OCI-LY1 (cell line): ENCODE results near the gene NEUROD1.

Experiments used
- H2AFZ ChIP-seq: fragments of 200-600 bp; sonication (generic), shearing (Covaris generic); 2 replicates; pipeline ENCODE4 v1.6.0; 2014; ENCODE audit warnings: antibody characterized with exemption, mild to moderate bottlenecking, low read length
- H3F3A ChIP-seq: fragments of 200-600 bp; sonication (generic), shearing (Covaris generic); 2 replicates; pipeline ENCODE4 v1.6.0; 2014; ENCODE audit warnings: mild to moderate bottlenecking, antibody characterized with exemption, low read length, moderate library complexity; ENCODE audit not compliant: insufficient read depth
- H3K27ac ChIP-seq: fragments of 200-600 bp; sonication (generic); 2 replicates; pipeline ENCODE4 v1.5.1; 2014; ENCODE audit warnings: low read length, mixed run types, mild to moderate bottlenecking, low read depth; ENCODE audit not compliant: poor library complexity, severe bottlenecking
- H3K27me3 ChIP-seq: fragments of 200-600 bp; sonication (generic); 2 replicates; pipeline ENCODE4 v1.6.0; 2014; ENCODE audit warnings: antibody characterized with exemption, mild to moderate bottlenecking, low read length, moderate library complexity; ENCODE audit not compliant: insufficient read depth
- H3K36me3 ChIP-seq: fragments of 200-600 bp; sonication (generic); 2 replicates; pipeline ENCODE4 v1.6.1; 2014; ENCODE audit warnings: mild to moderate bottlenecking, antibody characterized with exemption, low read length, moderate library complexity, mixed read lengths; ENCODE audit not compliant: insufficient read depth
- H3K4me1 ChIP-seq: fragments of 200-600 bp; sonication (generic); 2 replicates; pipeline ENCODE4 v1.5.1; 2014; ENCODE audit warnings: mild to moderate bottlenecking, low read length, moderate library complexity; ENCODE audit not compliant: insufficient read depth, severe bottlenecking
- H3K4me2 ChIP-seq: fragments of 200-600 bp; sonication (generic), shearing (Covaris generic); 2 replicates; pipeline ENCODE4 v1.6.1; 2014; ENCODE audit warnings: low read length
- H3K4me3 ChIP-seq: fragments of 200-600 bp; sonication (generic); 2 replicates; pipeline ENCODE4 v1.5.1; 2014; ENCODE audit warnings: low read length, low read depth, mild to moderate bottlenecking, mixed read lengths; ENCODE audit not compliant: poor library complexity, severe bottlenecking
- H3K79me2 ChIP-seq: fragments of 200-600 bp; shearing (Covaris generic); 2 replicates; pipeline ENCODE4 v1.6.1; 2016; ENCODE audit warnings: mixed run types, low read length, mixed read lengths; ENCODE audit not compliant: insufficient read depth
- H3K9ac ChIP-seq: fragments of 200-600 bp; sonication (generic), shearing (Covaris generic); 2 replicates; pipeline ENCODE4 v1.6.1; 2014; ENCODE audit warnings: mild to moderate bottlenecking, low read length, mixed read lengths
- H3K9me2 ChIP-seq: fragments of 200-600 bp; sonication (generic), shearing (Covaris generic); 2 replicates; pipeline ENCODE4 v1.6.1; 2014; ENCODE audit warnings: low read depth, mild to moderate bottlenecking, low read length, mixed read lengths
- H3K9me3 ChIP-seq: fragments of 200-600 bp; shearing (Covaris generic); 2 replicates; pipeline ENCODE4 v1.6.1; 2014; ENCODE audit warnings: low read length, mixed read lengths
- H4K20me1 ChIP-seq: fragments of 200-600 bp; sonication (generic), shearing (Covaris generic); 2 replicates; pipeline ENCODE4 v1.6.0; 2016; ENCODE audit warnings: mild to moderate bottlenecking, low read length; ENCODE audit not compliant: insufficient read depth
- CTCF ChIP-seq: fragments of 200-600 bp; sonication (generic), shearing (Covaris generic); IDR thresholded peaks from 2 replicates; pipeline ENCODE4 v1.5.1; 2017; ENCODE audit warnings: mild to moderate bottlenecking, antibody characterized with exemption, low read length, moderate library complexity, mixed read lengths
- EZH2 ChIP-seq: fragments of 200-600 bp; sonication (generic), shearing (Covaris generic); IDR thresholded peaks from 2 replicates; pipeline ENCODE4 v1.8.0; 2017; ENCODE audit warnings: borderline replicate concordance, mixed run types, mild to moderate bottlenecking, antibody characterized with exemption, low read length, moderate library complexity, mixed read lengths

NEUROD1 gene

GRCh38 chr2:181672255-181673008, 7.9 kb downstream of the NEUROD1 start:
- no peak overlapping the region for H3K4me2 ChIP-seq
- TF ChIP-seq EZH2 (no peak), CTCF (no peak)
- no peaks in the 10 kb centered on the region for H4K20me1 ChIP-seq
- no peaks in the 10 kb centered on the region for H3K9me2 ChIP-seq
- H3K4me1 ChIP-seq, result no peaks in the 10 kb centered on the region
- H3K4me3 ChIP-seq, result no peak overlapping the region
- no peak overlapping the region for H3K27ac ChIP-seq
- H3K79me2 ChIP-seq, result no peaks in the 10 kb centered on the region
- no peaks in the 10 kb centered on the region for H3K9me3 ChIP-seq
- no peaks in the 10 kb centered on the region for H3F3A ChIP-seq
- H3K27me3 ChIP-seq, result no peaks in the 10 kb centered on the region
- no peak overlapping the region for H2AFZ ChIP-seq
- no peak overlapping the region for H3K9ac ChIP-seq
- H3K36me3 ChIP-seq, result no peaks in the 10 kb centered on the region

GRCh38 chr2:181670632-181671031, 9.7 kb downstream of the NEUROD1 start:
- H3K9me3 ChIP-seq, result no peaks in the 10 kb centered on the region
- no peaks in the 10 kb centered on the region for H3K27me3 ChIP-seq
- H3F3A ChIP-seq, result no peaks in the 10 kb centered on the region
- H3K4me2 ChIP-seq, result no peak overlapping the region
- H2AFZ ChIP-seq, result no peak overlapping the region
- no peaks in the 10 kb centered on the region for H3K36me3 ChIP-seq
- H3K4me3 ChIP-seq, result no peak overlapping the region
- no peaks in the 10 kb centered on the region for H4K20me1 ChIP-seq
- H3K4me1 ChIP-seq, result no peaks in the 10 kb centered on the region
- H3K79me2 ChIP-seq, result no peaks in the 10 kb centered on the region
- H3K9ac ChIP-seq, result no peak overlapping the region
- H3K9me2 ChIP-seq, result no peaks in the 10 kb centered on the region
- TF ChIP-seq CTCF (no peak), EZH2 (no peak)
- no peak overlapping the region for H3K27ac ChIP-seq

- Histone ChIP-seq H3K4me2 (no peak overlapping the region), H3K27ac (no peak overlapping the region), H3K4me3 (no peak overlapping the region), H3K9me3 (no peaks in the 10 kb centered on the region), H3K27me3 (no peaks in the 10 kb centered on the region), H3F3A (no peaks in the 10 kb centered on the region), H3K9ac (no peak overlapping the region), H3K9me2 (no peaks in the 10 kb centered on the region), H3K4me1 (no peaks in the 10 kb centered on the region), H3K79me2 (no peaks in the 10 kb centered on the region), H3K36me3 (no peaks in the 10 kb centered on the region), H2AFZ (no peak overlapping the region), H4K20me1 (no peaks in the 10 kb centered on the region)
- no peak for TF ChIP-seq EZH2
- no peak for TF ChIP-seq CTCF
These were observed 13.1 kb downstream of the NEUROD1 start for GRCh38 chr2:181667234-181667633.
